HepG2 (cell line): Measurements from ENCODE around the gene DDC. TPM values are rescaled to one million over a fixed set of nuclear protein-coding genes. Genes with fewer than 3 reads are reported as not detected.
A peak's percentile ranks its signal among the peaks of the same experiment; 100 is the strongest.

ENCODE experiments used
- ATAC-seq: fragments of 200-7000 bp; cut with Tn5 transposase; 3 replicates; pipeline ENCODE4 v1.9.1; 2020; ENCODE audit warnings: mild to moderate bottlenecking, moderate library complexity
- BruUV-seq: library from RNA; stranded (reverse); fragments of 400-500 nt; replicated peaks from 2 replicates; lab custom pipeline; 2021; lab: Mats Ljungman, UMichigan
- CTCF ChIA-PET: fragments of 300-600 bp; formaldehyde crosslinking; extraction: SDS; loops from one replicate; lab custom pipeline; 2021; ENCODE audit warnings: low total read pairs, inconsistent platforms, low intra/inter-chr PET ratio; lab: Yijun Ruan, JAX
- POLR2A ChIA-PET: fragments of 350-600 bp; sonication (Branson Sonifier 250); formaldehyde crosslinking; loops from one replicate; lab custom pipeline; 2020; ENCODE audit warnings: antibody characterized with exemption, inconsistent platforms; lab: Yijun Ruan, JAX
- DNase-seq: peaks from one replicate; pipeline ENCODE4 v3.0.0-alpha.2; 2015; ENCODE audit warnings: low spot score
- FAIRE-seq: peaks from 3 replicates; lab custom pipeline; 2011; peaks lifted over from hg19 to GRCh38; lab: Jason Lieb, UNC
- H2AFZ ChIP-seq: one replicate; pipeline ENCODE4 v1.6.1; 2011; ENCODE audit warnings: low read length, inconsistent platforms
- H3K27ac ChIP-seq: fragments of 300-600 bp; 3 replicates; pipeline ENCODE4 v1.8.0; 2011; ENCODE audit warnings: mixed run types, mild to moderate bottlenecking, mixed read lengths, low read length, inconsistent platforms; ENCODE audit not compliant: insufficient read depth; ENCODE audit errors: extremely low read length
- H3K27me3 ChIP-seq, 2 experiments: fragments of 200-600 bp in 1 of 2; 2 replicates in 1 of 2; 3 replicates in 1 of 2; pipeline versions ENCODE4 v1.6.0 to v1.8.0; 2011; ENCODE audit warnings: low read length in 2 of 2, mild to moderate bottlenecking in 2 of 2, moderate library complexity in 2 of 2, inconsistent platforms in 1 of 2; ENCODE audit not compliant: insufficient read depth in 2 of 2, control insufficient read depth in 1 of 2
- H3K36me3 ChIP-seq, 2 experiments: fragments of 200-600 bp in 1 of 2; replicated peaks in 1 of 2; 2 replicates in 1 of 2; 3 replicates in 1 of 2; pipeline versions ENCODE4 v1.5.1 to v1.8.0; 2011; ENCODE audit warnings: low read length in 2 of 2, inconsistent platforms in 1 of 2; ENCODE audit not compliant: insufficient read depth in 2 of 2, control insufficient read depth in 1 of 2
- H3K4me1 ChIP-seq: 2 replicates; pipeline ENCODE4 v1.5.1; 2012; ENCODE audit warnings: low read length, inconsistent platforms; ENCODE audit not compliant: insufficient read depth
- H3K4me2 ChIP-seq: 2 replicates; pipeline ENCODE4 v1.6.0; 2011; ENCODE audit warnings: low read depth, low read length, inconsistent platforms
- H3K4me3 ChIP-seq, 3 experiments: fragments of 200-600 bp in 1 of 3; sonication (generic), shearing (Covaris generic) in 1 of 3; replicated peaks in 1 of 3; 2 replicates each; pipeline ENCODE4 v1.5.1; 2011 to 2016; ENCODE audit warnings: low read length in 3 of 3, inconsistent platforms in 2 of 3, low read depth in 2 of 3, mild to moderate bottlenecking in 2 of 3, control low read depth in 1 of 3, mixed read lengths in 1 of 3; ENCODE audit not compliant: insufficient read depth in 1 of 3
- H3K79me2 ChIP-seq: one replicate; pipeline ENCODE4 v1.6.1; 2011; ENCODE audit warnings: low read length, inconsistent platforms; ENCODE audit not compliant: insufficient read depth
- H3K9ac ChIP-seq: 2 replicates; pipeline ENCODE4 v1.6.0; 2011; ENCODE audit warnings: mild to moderate bottlenecking, low read depth, low read length, inconsistent platforms; ENCODE audit not compliant: insufficient read depth
- H3K9me3 ChIP-seq: 2 replicates; pipeline ENCODE4 v1.5.1; 2012; ENCODE audit warnings: mild to moderate bottlenecking, low read length
- H4K20me1 ChIP-seq: 2 replicates; pipeline ENCODE4 v1.6.0; 2011; ENCODE audit warnings: inconsistent platforms, mild to moderate bottlenecking, low read length, moderate library complexity; ENCODE audit not compliant: insufficient read depth
- PAF1 ChIP-seq: IDR thresholded peaks from 2 replicates; pipeline ENCODE4 v1.6.1; 2016; ENCODE audit warnings: missing genetic modification reagents, missing compliant biosample characterization
- PCBP2 ChIP-seq: fragments of 200-400 bp; formaldehyde crosslinking; optimal IDR thresholded peaks from 2 replicates; pipeline ENCODE3; 2018; ENCODE audit warnings: low read length, low read depth; ENCODE audit not compliant: poor library complexity, severe bottlenecking
- RXRB ChIP-seq: IDR thresholded peaks from 2 replicates; pipeline ENCODE4 v1.6.1; 2016; ENCODE audit warnings: borderline replicate concordance, missing genetic modification reagents, missing compliant biosample characterization
- STAG1 ChIP-seq: sonication (generic); formaldehyde crosslinking; IDR thresholded peaks from 2 replicates; pipeline ENCODE4 v1.4.0; 2020; ENCODE audit warnings: missing genetic modification reagents
- ZNF260 ChIP-seq: sonication (generic); formaldehyde crosslinking; IDR thresholded peaks from 2 replicates; pipeline ENCODE4 v1.4.0; 2020; ENCODE audit warnings: missing genetic modification reagents, low read depth, mild to moderate bottlenecking, borderline replicate concordance
- ZNF496 ChIP-seq: sonication (generic); formaldehyde crosslinking; IDR thresholded peaks from 2 replicates; pipeline ENCODE4 v1.8.1; 2023; ENCODE audit warnings: mild to moderate bottlenecking, moderate library complexity, missing genetic modification reagents; ENCODE audit not compliant: insufficient replicate concordance
- WGBS: methylation state at CpG from one replicate; pipeline ENCODE4 v1.1.6; 2017; ENCODE audit warnings: low lambda C conversion rate; 5-methylcytosine and 5-hydroxymethylcytosine counted together
- in situ Hi-C: cut with HindIII; loops from 2 replicates; pipeline ENCODE4 v1.10.0; 2017; ENCODE audit warnings: low pct_unique_long_range_greater_than_20kb; ENCODE audit not compliant: extremely low pct_ligation_motif_present
- intact Hi-C: fragments of 100-400 bp; cut with micrococcal nuclease; formaldehyde crosslinking; loops from one replicate; pipeline ENCODE4 v1.10.0; 2022; ENCODE audit not compliant: unreplicated experiment
- polyA plus RNA-seq, 8 experiments: library from polyadenylated mRNA; depleted of rRNA in 3 of 8; stranded (reverse) in 7 of 8; unstranded in 1 of 8; fragments of >200 nt; fragmentation: Illumina TruSeq in 4 of 8; extraction: Trizol in 4 of 8; gene quantifications; 2 replicates each; pipeline versions ENCODE4 v1.2.1 to v1.2.3, GENCODE V29; 2011 to 2016; ENCODE audit warnings: low read depth in 4 of 8, missing spikeins in 1 of 8, mixed read lengths in 1 of 8; ENCODE audit not compliant: insufficient read depth in 1 of 8
- total RNA-seq, 5 experiments: library from RNA; depleted of rRNA; stranded (reverse); fragments of >200 nt; fragmentation: Illumina TruSeq; extraction: Trizol; gene quantifications; 2 replicates each; pipeline ENCODE4 v1.2.3, GENCODE V29; 2016; ENCODE audit warnings: low read depth in 1 of 5
- TF ChIP-seq, protein P1 (sequence below): sonication (generic); formaldehyde crosslinking; IDR thresholded peaks from 2 replicates; pipeline ENCODE4 v1.5.1; 2020; ENCODE audit warnings: mild to moderate bottlenecking, missing genetic modification reagents, moderate library complexity
- TF ChIP-seq, protein P2 (sequence below): sonication (generic); formaldehyde crosslinking; IDR thresholded peaks from 2 replicates; pipeline ENCODE4 v1.4.0; 2020; ENCODE audit warnings: mild to moderate bottlenecking, missing genetic modification reagents
- TF ChIP-seq, protein P3 (sequence below): sonication (generic); formaldehyde crosslinking; conservative IDR thresholded peaks from 2 replicates; pipeline ENCODE4 v1.5.0; 2020; ENCODE audit warnings: missing genetic modification reagents

The DDC gene
- total and polyA plus RNA-seq, 2 of the 13 experiments (the other 11 are each of a cell fraction or from before 2014, with no cell fraction given): 11.7 to 93.3 TPM

DNA sequence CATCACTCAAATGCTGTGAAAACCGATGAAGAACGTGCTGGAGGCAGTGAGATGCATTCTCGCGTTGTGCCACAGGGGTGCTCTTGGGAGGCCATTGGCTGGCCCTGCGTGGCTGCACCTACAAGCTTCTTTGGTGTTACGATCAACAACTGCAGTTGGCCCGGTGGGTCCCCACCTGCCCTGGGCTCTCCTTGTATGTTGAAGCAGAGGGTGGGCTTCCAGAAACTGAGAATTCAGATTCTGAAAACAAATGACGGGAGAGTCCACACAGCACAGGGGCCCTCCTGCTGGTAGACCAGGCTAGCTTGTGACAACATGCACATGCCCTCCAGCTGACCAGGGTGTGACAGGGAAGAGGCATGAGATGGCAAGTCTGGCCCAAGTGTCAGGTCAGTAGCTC is 23.7 kb upstream of the DDC start (continued):
- TF ChIP-seq, protein P1, sequence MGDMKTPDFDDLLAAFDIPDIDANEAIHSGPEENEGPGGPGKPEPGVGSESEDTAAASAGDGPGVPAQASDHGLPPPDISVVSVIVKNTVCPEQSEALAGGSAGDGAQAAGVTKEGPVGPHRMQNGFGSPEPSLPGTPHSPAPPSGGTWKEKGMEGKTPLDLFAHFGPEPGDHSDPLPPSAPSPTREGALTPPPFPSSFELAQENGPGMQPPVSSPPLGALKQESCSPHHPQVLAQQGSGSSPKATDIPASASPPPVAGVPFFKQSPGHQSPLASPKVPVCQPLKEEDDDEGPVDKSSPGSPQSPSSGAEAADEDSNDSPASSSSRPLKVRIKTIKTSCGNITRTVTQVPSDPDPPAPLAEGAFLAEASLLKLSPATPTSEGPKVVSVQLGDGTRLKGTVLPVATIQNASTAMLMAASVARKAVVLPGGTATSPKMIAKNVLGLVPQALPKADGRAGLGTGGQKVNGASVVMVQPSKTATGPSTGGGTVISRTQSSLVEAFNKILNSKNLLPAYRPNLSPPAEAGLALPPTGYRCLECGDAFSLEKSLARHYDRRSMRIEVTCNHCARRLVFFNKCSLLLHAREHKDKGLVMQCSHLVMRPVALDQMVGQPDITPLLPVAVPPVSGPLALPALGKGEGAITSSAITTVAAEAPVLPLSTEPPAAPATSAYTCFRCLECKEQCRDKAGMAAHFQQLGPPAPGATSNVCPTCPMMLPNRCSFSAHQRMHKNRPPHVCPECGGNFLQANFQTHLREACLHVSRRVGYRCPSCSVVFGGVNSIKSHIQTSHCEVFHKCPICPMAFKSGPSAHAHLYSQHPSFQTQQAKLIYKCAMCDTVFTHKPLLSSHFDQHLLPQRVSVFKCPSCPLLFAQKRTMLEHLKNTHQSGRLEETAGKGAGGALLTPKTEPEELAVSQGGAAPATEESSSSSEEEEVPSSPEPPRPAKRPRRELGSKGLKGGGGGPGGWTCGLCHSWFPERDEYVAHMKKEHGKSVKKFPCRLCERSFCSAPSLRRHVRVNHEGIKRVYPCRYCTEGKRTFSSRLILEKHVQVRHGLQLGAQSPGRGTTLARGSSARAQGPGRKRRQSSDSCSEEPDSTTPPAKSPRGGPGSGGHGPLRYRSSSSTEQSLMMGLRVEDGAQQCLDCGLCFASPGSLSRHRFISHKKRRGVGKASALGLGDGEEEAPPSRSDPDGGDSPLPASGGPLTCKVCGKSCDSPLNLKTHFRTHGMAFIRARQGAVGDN (CRISPR knock-in tag): peak; percentile 65
- TF ChIP-seq PCBP2: no peak
- no peak for TF ChIP-seq ZNF496 (CRISPR knock-in tag)
- no peak for TF ChIP-seq RXRB (CRISPR knock-in tag)
- TF ChIP-seq ZNF260 (CRISPR knock-in tag): no peak
- TF ChIP-seq, protein P2, sequence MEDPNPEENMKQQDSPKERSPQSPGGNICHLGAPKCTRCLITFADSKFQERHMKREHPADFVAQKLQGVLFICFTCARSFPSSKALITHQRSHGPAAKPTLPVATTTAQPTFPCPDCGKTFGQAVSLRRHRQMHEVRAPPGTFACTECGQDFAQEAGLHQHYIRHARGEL (CRISPR knock-in tag): no peak
- TF ChIP-seq STAG1 (CRISPR knock-in tag): peak; percentile 9; the same call in 1 of the 2 replicates

DNA sequence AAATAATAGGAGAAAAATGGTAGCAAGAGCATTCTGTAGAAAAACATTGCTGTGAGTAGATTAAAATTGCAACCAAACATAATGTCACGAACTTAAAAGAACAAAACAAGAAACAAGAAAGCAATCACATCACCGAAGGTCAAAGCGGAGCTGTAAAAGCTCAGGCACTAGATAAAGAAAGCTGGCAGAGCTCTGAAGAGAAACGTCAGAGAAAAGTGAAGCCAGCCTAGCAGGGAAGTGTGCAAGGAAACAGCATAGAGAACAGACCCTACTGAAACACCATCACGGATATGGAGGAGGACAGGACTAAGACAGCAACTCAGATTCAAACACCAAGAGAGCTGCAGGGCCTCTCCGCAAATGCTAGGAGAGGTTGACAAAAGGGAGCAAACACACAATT is 22.5 kb upstream of the DDC start:
- WGBS: 77% methylated on average over 6 of the region's 6 CpGs
- in situ Hi-C loops: no loop called here

More for the DNA sequence above, 22.5 kb upstream of the DDC start:
- ATAC-seq: no peak
- H4K20me1 ChIP-seq: no peaks in the 10 kb centered on the region
- H2AFZ ChIP-seq: no peak overlapping the region
- H3K9ac ChIP-seq: no peak overlapping the region
- no peak overlapping the region for H3K4me2 ChIP-seq
- no peak for TF ChIP-seq PAF1 (CRISPR knock-in tag)
- TF ChIP-seq, protein P3, sequence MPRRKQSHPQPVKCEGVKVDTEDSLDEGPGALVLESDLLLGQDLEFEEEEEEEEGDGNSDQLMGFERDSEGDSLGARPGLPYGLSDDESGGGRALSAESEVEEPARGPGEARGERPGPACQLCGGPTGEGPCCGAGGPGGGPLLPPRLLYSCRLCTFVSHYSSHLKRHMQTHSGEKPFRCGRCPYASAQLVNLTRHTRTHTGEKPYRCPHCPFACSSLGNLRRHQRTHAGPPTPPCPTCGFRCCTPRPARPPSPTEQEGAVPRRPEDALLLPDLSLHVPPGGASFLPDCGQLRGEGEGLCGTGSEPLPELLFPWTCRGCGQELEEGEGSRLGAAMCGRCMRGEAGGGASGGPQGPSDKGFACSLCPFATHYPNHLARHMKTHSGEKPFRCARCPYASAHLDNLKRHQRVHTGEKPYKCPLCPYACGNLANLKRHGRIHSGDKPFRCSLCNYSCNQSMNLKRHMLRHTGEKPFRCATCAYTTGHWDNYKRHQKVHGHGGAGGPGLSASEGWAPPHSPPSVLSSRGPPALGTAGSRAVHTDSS: no peak
- H3K79me2 ChIP-seq: no peaks in the 10 kb centered on the region
- H3K4me3 ChIP-seq: no peak overlapping the region
- no peaks in the 10 kb centered on the region for H3K36me3 ChIP-seq
- H3K9me3 ChIP-seq: peaks cover 16% of the 10 kb centered on the region
- ChIA-PET CTCF (no interaction called here), POLR2A (no interaction called here)
- no peak for FAIRE-seq
- no peaks in the 10 kb centered on the region for H3K27me3 ChIP-seq
- no TSS peak for BruUV-seq
- intact Hi-C loops: no loop called here
- H3K4me1 ChIP-seq: peaks cover 31% of the 10 kb centered on the region
- no peak for DNase-seq
- no peak overlapping the region for H3K27ac ChIP-seq
